Transverse colon (tissue), 4 donors: ENCODE data around the gene MBTPS2. TPM values are rescaled to one million over a fixed set of nuclear protein-coding genes. Genes with fewer than 3 reads are reported as not detected.

Experiments
- DNase-seq: peaks from one replicate; pipeline ENCODE4 v3.0.0-alpha.2; 2019
- H3K27ac ChIP-seq, 4 donors: fragments of 200-600 bp; sonication (generic); 2 replicates each; pipeline ENCODE4 v1.5.1; 2016 to 2018; ENCODE audit warnings: inconsistent platforms in 4 of 4
- H3K27me3 ChIP-seq: fragments of 200-600 bp; sonication (generic); 2 replicates; pipeline ENCODE4 v1.5.1; 2017; ENCODE audit warnings: inconsistent platforms
- H3K36me3 ChIP-seq, 4 donors: fragments of 200-600 bp; sonication (generic); 2 replicates each; pipeline ENCODE4 v1.5.1; 2017 to 2019; ENCODE audit warnings: inconsistent platforms in 4 of 4
- H3K4me1 ChIP-seq, 4 donors: fragments of 200-600 bp; sonication (generic); 2 replicates each; pipeline ENCODE4 v1.5.1; 2017 to 2020; ENCODE audit warnings: inconsistent platforms in 4 of 4
- H3K4me3 ChIP-seq, 4 donors: fragments of 200-600 bp; sonication (generic); 1 replicate in 1 of 4; 2 replicates in 3 of 4; pipeline versions ENCODE4 v1.5.1 to v1.6.1; 2017 to 2019; ENCODE audit warnings: inconsistent platforms in 4 of 4
- H3K9me3 ChIP-seq, 2 donors: fragments of 200-600 bp; sonication (generic); 2 replicates each; pipeline ENCODE4 v1.5.1; 2017 to 2019; ENCODE audit warnings: inconsistent platforms in 2 of 2
- CTCF ChIP-seq, 5 experiments: fragments of 200-600 bp in 3 of 5; fragments of 450-650 bp in 2 of 5; sonication (generic) in 3 of 5; IDR thresholded peaks; 1 replicate in 2 of 5; 2 replicates in 3 of 5; pipeline ENCODE4 v1.5.1; 2016 to 2017; ENCODE audit warnings: antibody characterized with exemption in 5 of 5, inconsistent platforms in 3 of 5, mild to moderate bottlenecking in 2 of 5, moderate library complexity in 1 of 5
- POLR2A ChIP-seq: fragments of 450-650 bp; IDR thresholded peaks from one replicate; pipeline ENCODE4 v1.6.1; 2016; ENCODE audit warnings: antibody characterized with exemption, mild to moderate bottlenecking, moderate library complexity
- POLR2AphosphoS5 ChIP-seq, 3 donors: sonication (generic); formaldehyde crosslinking; IDR thresholded peaks; one replicate each; pipeline ENCODE4 v1.6.1; 2016; ENCODE audit warnings: antibody characterized with exemption in 3 of 3
- WGBS, 2 donors: methylation state at CpG; one replicate each; pipeline ENCODE4 v1.1.5; 2018; ENCODE audit warnings: low coverage in 1 of 2; 5-methylcytosine and 5-hydroxymethylcytosine counted together
- in situ Hi-C, 4 donors: fragments of 200-750 bp; cut with MboI; loops; one replicate each; pipeline versions ENCODE4 v1.15.0 to v1.15.1; 2017; ENCODE audit warnings: low sequenced_read_pairs in 3 of 4, low pct_ligation_motif_present in 1 of 4, low pct_unique_long_range_greater_than_20kb in 1 of 4
- intact Hi-C: fragments of 100-400 bp; cut with DNase I; formaldehyde crosslinking; loops from one replicate; pipeline ENCODE4 v1.15.1; 2023; ENCODE audit warnings: low total_unique reads
- small RNA-seq, 4 donors: library from RNA; depleted of rRNA; stranded (forward); fragments of <200 nt; gene quantifications; one replicate each; pipeline ENCODE3, GENCODE V24; 2016
- total RNA-seq, 4 donors: library from RNA; depleted of rRNA; stranded (reverse); fragments of >200 nt; gene quantifications; one replicate each; pipeline ENCODE4 v1.1.0, GENCODE V29; 2016

The MBTPS2 gene
- total RNA-seq, 4 donors from 2014 or later = 1.8 to 7.8 (median 4.7) TPM

GRCh38 chrX:21933077-21933476 is 93.7 kb downstream of the MBTPS2 start:
- no peak for DNase-seq
- H3K36me3 ChIP-seq = no peaks in the 10 kb centered on the region
- intact Hi-C loops = no loop called here
- no peaks in the 10 kb centered on the region for H3K4me1 ChIP-seq
- no peak overlapping the region for H3K27ac ChIP-seq
- no peak for TF ChIP-seq POLR2AphosphoS5 (IDR thresholded peaks at IDR 0.05)
- 80 to 100% methylated on average over 4 to 7 of the region's 7 CpGs for WGBS, 2 donors
- in situ Hi-C loops = loop anchor here in 1 of 4 donors (25.0 kb wide), 1 partner anchor 96 kb away; the partner anchor contains the start of gene MBTPS2
- H3K9me3 ChIP-seq = no peaks in the 10 kb centered on the region
- no peak overlapping the region for H3K4me3 ChIP-seq
- H3K27me3 ChIP-seq = no peaks in the 10 kb centered on the region

GRCh38 chrX:21934414-21934813 is 95.0 kb downstream of the MBTPS2 start:
- intact Hi-C loops = no loop called here
- no peaks in the 10 kb centered on the region for H3K4me1 ChIP-seq
- H3K4me3 ChIP-seq = no peak overlapping the region
- in situ Hi-C loops = loop anchor here in 1 of 4 donors (25.0 kb wide), 1 partner anchor 97 kb away; the partner anchor contains the start of gene MBTPS2
- no peaks in the 10 kb centered on the region for H3K36me3 ChIP-seq
- no peaks in the 10 kb centered on the region for H3K9me3 ChIP-seq
- DNase-seq = no peak
- no peak for TF ChIP-seq POLR2A
- no peak for TF ChIP-seq POLR2AphosphoS5 (IDR thresholded peaks at IDR 0.05)
- TF ChIP-seq CTCF (IDR thresholded peaks at IDR 0.05) = no peak
- H3K27ac ChIP-seq = no peak overlapping the region
- no peaks in the 10 kb centered on the region for H3K27me3 ChIP-seq
- WGBS, 2 donors = 81 to 100% methylated on average over 1 to 3 of the region's 3 CpGs

Small RNAs within 50 kb of the gene (small RNA-seq; reads per million reads assigned to genes)
- 0 reads per million in 4 donors for gene U73479.1

Other genes starting within 250 kb of the MBTPS2 start
- gene KLHL34, start 181.3 kb upstream of the MBTPS2 start, total RNA-seq = 1 to 10 TPM in 3 of 4 donors, under 1 TPM in 1; 0.20 to 3.7 (median 1.8) TPM
- gene SMPX, start 81.5 kb upstream of the MBTPS2 start, total RNA-seq = 1 to 10 TPM in 2 of 4 donors, not detected in 2; 1.7 to 6.1 TPM
- 1 to 10 TPM in 3 of 4 donors, not detected in 1; 1.2 to 2.4 (median 1.6) TPM for gene YY2, start 16.4 kb downstream of the MBTPS2 start, total RNA-seq
- 10 to 100 TPM; 32.4 to 95.4 (median 43.8) TPM for gene SMS, start 101.1 kb downstream of the MBTPS2 start, total RNA-seq
- gene PHEX, start 192.7 kb downstream of the MBTPS2 start, total RNA-seq = under 1 TPM in 2 of 4 donors, not detected in 2; 0.14 to 0.20 TPM